IgD-negative memory B cell (primary cell): ENCODE results near the gene TMEM243. TPM values are rescaled to one million over a fixed set of nuclear protein-coding genes. Genes with fewer than 3 reads are reported as not detected.

Experiments
- H3K27ac Mint-ChIP-seq, 3 donors: one replicate each; pipeline ENCODE4 v1.8.0; 2020 to 2022; ENCODE audit warnings: mild to moderate bottlenecking in 3 of 3, mixed read lengths in 3 of 3, moderate library complexity in 1 of 3
- H3K27me3 Mint-ChIP-seq: one replicate; pipeline ENCODE4 v1.8.0; 2021; ENCODE audit warnings: mixed read lengths
- H3K36me3 Mint-ChIP-seq: one replicate; pipeline ENCODE4 v1.8.0; 2020; ENCODE audit warnings: mild to moderate bottlenecking, mixed read lengths
- H3K4me1 Mint-ChIP-seq, 3 donors: one replicate each; pipeline ENCODE4 v1.8.0; 2020 to 2022; ENCODE audit warnings: mixed read lengths in 3 of 3, mild to moderate bottlenecking in 1 of 3
- H3K4me3 Mint-ChIP-seq, 4 donors: one replicate each; pipeline ENCODE4 v1.8.0; 2020 to 2022; ENCODE audit warnings: mild to moderate bottlenecking in 4 of 4, mixed read lengths in 4 of 4, moderate library complexity in 3 of 4
- H3K9me3 Mint-ChIP-seq, 3 donors: one replicate each; pipeline ENCODE4 v1.8.0; 2020 to 2021; ENCODE audit warnings: mixed read lengths in 3 of 3, mild to moderate bottlenecking in 1 of 3
- polyA plus RNA-seq: library from polyadenylated mRNA; unstranded; fragments of 300-500 nt; fragmentation: Illumina TruSeq; gene quantifications from one replicate; pipeline ENCODE4 v1.2.3, GENCODE V29; 2021

TMEM243 gene
- polyA plus RNA-seq, 1 donor from 2014 or later: 125 TPM

DNA sequence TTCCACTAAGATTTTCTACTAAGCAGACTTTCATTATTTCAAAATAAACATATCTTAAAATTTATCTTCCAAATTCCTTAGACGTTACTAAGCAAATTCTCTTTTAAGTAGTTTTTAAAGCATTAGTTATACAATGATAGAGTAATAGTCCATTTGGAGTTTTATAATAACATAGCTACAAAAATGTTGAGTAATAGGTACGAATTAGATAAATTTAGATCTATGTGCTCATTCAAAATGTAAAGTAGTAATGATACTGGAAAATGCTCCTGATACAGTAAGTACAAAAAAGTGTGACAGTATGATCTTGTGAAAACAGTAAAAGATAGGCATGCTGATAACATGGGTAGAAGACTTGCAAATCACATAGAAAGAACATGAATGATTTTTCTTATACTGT is 62.8 kb downstream of the TMEM243 start:
- Mint-ChIP-seq H3K27ac (peak overlapping the region in 2 of 3 donors; percentile 10 to 64), H3K27me3 (no peaks in the 10 kb centered on the region), H3K4me3 (peak overlapping the region in 3 of 4 donors; percentile 5 to 90 (median 75)), H3K4me1 (peaks cover 43 to 61% (median 60%) of the 10 kb centered on the region in 3 donors), H3K36me3 (peaks cover 6% of the 10 kb centered on the region), H3K9me3 (no peaks in the 10 kb centered on the region)

DNA sequence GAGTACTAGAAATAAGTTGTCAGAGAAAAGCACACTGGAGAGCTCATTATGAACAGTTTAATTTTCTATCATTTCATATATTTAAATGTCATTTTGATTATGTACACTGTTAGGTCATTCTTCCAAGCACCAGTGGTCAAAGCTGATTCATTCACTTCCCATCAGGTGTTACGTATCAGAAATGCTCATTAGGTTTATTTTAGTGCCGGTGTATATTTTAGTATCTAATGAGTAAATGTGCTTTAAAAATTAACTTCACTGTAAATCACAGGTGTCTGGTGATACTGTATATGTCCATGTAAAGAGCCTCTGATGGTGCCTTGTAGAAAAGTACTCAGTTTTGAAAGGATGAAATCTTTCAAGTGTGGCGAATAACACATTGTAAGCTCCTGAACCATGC is 63.7 kb downstream of the TMEM243 start:
- peaks cover 43 to 64% (median 62%) of the 10 kb centered on the region in 3 donors for H3K4me1 Mint-ChIP-seq
- H3K27me3 Mint-ChIP-seq: no peaks in the 10 kb centered on the region
- peak overlapping the region in 2 of 3 donors; percentile 22 to 67 for H3K27ac Mint-ChIP-seq
- H3K9me3 Mint-ChIP-seq: no peaks in the 10 kb centered on the region
- H3K4me3 Mint-ChIP-seq: peak overlapping the region; percentile 27 to 90 (median 72)
- H3K36me3 Mint-ChIP-seq: peaks cover 6% of the 10 kb centered on the region

DNA sequence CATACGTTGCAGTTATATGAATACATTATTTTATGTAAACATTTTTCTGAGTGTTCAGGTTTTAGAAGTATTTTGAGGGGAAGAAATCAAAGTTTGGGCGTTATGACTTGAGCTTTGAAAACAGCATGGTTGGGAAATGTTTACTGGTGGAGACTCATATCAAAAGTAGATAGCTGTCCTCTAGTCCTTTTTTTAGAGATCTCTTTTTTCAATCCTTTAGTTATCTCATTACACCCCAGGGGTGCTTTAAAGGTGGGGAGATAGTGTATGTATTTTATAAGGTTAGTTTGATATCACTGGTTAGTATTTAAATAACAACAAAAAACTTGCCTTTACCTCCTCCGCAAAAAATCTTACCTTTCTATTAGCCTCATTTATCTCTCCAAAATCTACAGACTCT is 65.0 kb downstream of the TMEM243 start:
- Mint-ChIP-seq H3K4me1 (peaks cover 38 to 58% (median 55%) of the 10 kb centered on the region in 3 donors), H3K36me3 (peaks cover 6% of the 10 kb centered on the region), H3K27ac (peak overlapping the region in 2 of 3 donors; percentile 22 to 60), H3K27me3 (no peaks in the 10 kb centered on the region), H3K9me3 (no peaks in the 10 kb centered on the region), H3K4me3 (peak overlapping the region; percentile 12 to 93 (median 76))

DNA sequence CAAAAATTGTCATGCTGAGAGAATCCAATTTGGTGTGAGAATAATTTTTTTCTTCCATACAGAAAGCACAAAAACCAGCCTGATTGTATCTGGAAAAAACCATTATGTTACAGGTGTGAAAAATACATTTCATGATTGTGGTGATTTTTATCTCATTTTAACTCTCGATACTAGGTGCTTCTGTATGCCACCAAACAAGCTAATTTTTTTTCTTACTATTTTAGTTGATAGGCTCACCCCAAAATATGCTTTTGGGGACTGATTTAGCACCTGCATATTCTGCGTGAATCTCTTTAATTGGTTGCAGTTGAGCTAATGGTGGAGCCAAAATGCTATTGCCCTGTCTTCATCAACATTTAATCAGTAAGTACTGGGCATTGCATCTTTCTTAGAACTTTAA is 65.4 kb downstream of the TMEM243 start:
- Mint-ChIP-seq H3K4me3 (peak overlapping the region; percentile 82 to 100 (median 94)), H3K4me1 (peaks cover 34 to 53% (median 51%) of the 10 kb centered on the region in 3 donors), H3K36me3 (peaks cover 6% of the 10 kb centered on the region), H3K27me3 (no peaks in the 10 kb centered on the region), H3K9me3 (no peaks in the 10 kb centered on the region), H3K27ac (peak overlapping the region in 1 of 3 donors; percentile 22)

DNA sequence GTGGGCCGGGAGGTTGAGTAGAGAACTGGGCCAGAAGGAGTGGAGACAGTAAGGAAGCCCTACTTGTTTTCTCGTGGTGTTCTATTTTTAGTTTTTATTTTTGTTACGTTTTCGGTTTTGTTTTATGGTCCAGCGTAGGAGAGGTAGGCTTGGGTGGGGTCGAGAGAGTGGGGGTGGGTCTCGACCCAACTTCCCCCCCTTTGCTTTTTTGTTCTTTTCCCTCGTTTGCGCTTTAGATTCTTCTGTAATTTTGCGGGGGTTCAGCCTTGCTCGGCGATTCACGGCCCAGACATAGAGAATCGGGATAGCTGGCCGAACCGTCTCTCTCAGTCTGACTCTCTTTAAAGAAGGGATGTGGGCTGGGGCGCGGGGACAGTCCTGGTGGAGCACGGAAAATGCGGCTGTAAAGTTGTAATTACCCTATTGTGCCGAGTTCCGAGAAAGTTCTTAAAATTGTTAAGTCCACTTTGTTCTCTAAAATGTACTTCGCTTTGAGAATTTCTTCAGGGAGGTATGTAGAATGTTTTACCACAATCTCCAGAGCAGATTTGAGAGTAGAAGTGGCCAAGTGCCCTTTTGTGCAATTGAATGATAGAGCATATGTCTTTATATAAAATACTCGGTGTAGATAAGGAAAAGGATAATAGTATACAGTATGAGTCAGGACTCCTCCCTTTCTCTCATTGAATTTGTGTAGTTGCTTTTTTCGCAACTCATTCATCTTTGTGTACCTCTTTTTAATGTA is 66.5 kb downstream of the TMEM243 start:
- H3K27me3 Mint-ChIP-seq: no peaks in the 10 kb centered on the region
- H3K9me3 Mint-ChIP-seq: no peaks in the 10 kb centered on the region
- peaks cover 34 to 52% (median 48%) of the 10 kb centered on the region in 3 donors for H3K4me1 Mint-ChIP-seq
- peak overlapping the region; percentile 93 to 100 (median 96) for H3K4me3 Mint-ChIP-seq
- peaks cover 6% of the 10 kb centered on the region for H3K36me3 Mint-ChIP-seq
- peak overlapping the region; percentile 91 to 99 (median 98) for H3K27ac Mint-ChIP-seq

DNA sequence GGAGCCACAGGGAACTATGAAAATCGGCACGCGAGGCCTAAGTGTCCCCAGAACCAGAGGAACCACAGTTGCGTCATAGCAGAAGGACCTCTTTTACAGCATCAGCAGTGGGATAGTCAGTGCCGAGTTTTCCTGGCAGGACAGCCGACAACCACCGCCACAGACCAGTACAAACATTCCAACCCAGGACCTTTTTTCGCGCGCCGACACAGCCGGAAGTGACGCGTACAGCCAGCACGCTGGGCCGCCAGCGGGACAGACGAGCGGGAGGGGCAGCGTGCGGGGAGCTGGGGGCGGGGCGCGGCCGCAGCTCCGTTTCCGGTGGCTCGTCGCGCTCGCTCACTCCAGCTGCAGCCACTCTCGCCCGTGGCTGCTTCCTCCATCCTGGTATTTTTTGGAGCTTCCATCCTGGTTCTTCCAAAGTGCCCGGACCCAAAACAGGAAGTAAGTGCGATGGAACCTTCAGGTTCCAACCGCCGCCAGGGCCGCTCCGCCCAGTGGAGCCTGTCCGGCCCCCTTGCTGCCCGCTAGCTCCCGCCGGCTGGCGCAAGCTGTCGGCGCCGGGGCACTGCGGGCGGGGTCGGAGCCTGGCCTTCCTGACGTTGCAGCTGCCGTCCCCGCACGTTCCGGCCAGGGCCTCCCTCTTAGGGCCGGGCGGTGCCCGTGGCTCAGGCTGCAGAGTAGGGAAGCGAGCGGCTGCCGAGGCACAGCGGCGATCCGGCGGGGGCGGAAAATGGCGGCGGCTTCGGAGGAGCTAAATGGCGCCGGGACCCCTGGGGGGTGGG is 67.2 kb downstream of the TMEM243 start, which contains the start of gene DMTF1:
DMTF1 (plus strand) TSS at position 342 of the 785 bp plus-strand sequence. CDS start 12,489 bp downstream, outside the sequence.
- no peaks in the 10 kb centered on the region for H3K9me3 Mint-ChIP-seq
- H3K4me3 Mint-ChIP-seq: peak within 1 kb of the TSS; percentile 93 to 100 (median 96)
- H3K27me3 Mint-ChIP-seq: no peaks in the 10 kb centered on the region
- peaks cover 6% of the 10 kb centered on the region for H3K36me3 Mint-ChIP-seq
- H3K27ac Mint-ChIP-seq: peak within 1 kb of the TSS; percentile 91 to 99 (median 98)
- peaks cover 32 to 44% (median 41%) of the 10 kb centered on the region in 3 donors for H3K4me1 Mint-ChIP-seq

DNA sequence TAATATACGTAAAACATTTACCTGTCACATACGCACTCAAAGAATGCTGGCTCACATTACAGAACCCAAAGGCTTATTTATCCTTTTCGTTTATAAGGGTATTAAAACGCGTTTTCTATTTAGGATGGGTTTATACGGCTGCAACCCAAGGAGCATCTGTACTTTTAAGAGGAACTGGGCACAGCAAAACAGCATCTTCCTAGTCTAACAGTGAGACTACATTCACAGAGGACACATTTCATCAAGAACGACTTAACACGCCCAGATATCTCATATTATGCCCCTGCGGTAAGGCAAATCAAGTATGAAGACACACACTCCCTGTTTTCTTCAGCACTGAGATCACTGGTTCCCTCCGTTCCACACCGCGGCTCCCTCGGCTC is 67.8 kb downstream of the TMEM243 start:
- peak overlapping the region; percentile 91 to 99 (median 98) for H3K27ac Mint-ChIP-seq
- H3K4me1 Mint-ChIP-seq: peaks cover 26 to 38% (median 35%) of the 10 kb centered on the region in 3 donors
- H3K36me3 Mint-ChIP-seq: peaks cover 6% of the 10 kb centered on the region
- no peaks in the 10 kb centered on the region for H3K9me3 Mint-ChIP-seq
- peak overlapping the region; percentile 93 to 100 (median 96) for H3K4me3 Mint-ChIP-seq
- H3K27me3 Mint-ChIP-seq: no peaks in the 10 kb centered on the region

DNA sequence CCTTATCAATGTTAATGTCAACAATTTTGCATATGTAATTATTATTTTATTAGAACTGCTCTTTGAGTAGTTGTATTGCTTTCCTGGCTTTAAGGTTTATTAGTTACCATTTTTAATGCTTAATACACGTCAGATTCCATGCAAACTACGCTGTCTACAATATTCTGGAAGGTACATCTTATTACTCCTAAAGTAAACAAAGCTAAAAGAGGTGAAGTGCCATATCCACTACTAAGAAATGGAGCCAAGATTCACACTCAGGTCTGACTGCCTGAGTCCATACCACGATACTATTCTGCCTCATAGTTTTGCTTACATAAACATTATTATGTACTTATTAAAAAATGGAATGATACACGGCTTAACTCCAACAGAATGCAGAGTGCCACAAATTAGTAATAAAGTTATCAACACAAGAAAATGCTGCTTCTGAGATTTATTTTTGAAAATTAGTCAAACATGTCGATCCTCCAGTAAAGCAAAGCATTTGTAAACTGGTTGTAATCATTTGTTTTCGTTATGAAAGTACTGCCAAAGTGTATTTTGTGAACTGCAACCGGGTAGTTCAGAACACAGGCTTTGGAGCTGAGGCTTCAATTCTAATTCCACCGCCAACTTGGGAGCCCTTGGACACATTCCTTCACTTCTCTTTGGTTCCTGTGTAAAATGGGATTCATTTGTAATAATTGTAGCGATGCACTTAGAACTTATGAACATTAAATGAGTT is 68.4 kb downstream of the TMEM243 start:
- H3K36me3 Mint-ChIP-seq: peaks cover 6% of the 10 kb centered on the region
- peaks cover 20 to 33% (median 30%) of the 10 kb centered on the region in 3 donors for H3K4me1 Mint-ChIP-seq
- H3K27ac Mint-ChIP-seq: peak overlapping the region in 2 of 3 donors; percentile 91 to 98
- peak overlapping the region; percentile 93 to 100 (median 96) for H3K4me3 Mint-ChIP-seq
- H3K9me3 Mint-ChIP-seq: no peaks in the 10 kb centered on the region
- no peaks in the 10 kb centered on the region for H3K27me3 Mint-ChIP-seq

DNA sequence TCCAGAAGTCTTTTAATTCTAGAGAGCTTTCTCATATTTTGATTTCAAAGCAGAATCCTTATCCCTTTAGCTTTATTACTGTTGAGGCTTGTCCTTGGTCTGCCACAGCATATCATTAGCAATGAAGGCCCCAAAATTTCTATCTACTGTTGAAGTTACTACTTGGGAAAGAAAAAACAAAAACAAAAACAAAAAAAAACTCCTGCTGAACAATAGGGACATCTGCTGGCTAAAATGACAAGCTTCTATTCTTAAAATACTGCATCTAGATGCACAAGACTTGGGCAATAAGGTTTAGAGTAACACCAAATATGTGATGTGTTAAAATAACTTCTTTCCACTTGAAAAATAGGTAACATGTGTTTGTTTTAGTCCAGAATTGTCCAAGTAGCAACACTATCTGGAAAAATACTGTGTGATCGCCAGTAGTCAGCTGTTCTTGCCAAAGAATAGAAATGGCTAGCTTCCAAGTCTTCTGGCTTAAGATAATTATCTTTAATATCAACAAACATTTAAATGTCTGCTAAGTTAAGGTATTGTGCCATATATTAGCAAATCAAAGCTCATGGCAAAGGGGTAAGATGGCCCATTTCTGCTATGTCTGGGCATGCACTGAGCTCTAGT is 71.1 kb downstream of the TMEM243 start:
- H3K36me3 Mint-ChIP-seq: peaks cover 3% of the 10 kb centered on the region
- H3K27me3 Mint-ChIP-seq: no peaks in the 10 kb centered on the region
- peaks cover 15 to 25% (median 24%) of the 10 kb centered on the region in 3 donors for H3K4me1 Mint-ChIP-seq
- H3K4me3 Mint-ChIP-seq: peak overlapping the region in 1 of 4 donors; percentile 9
- H3K9me3 Mint-ChIP-seq: no peaks in the 10 kb centered on the region
- no peak overlapping the region for H3K27ac Mint-ChIP-seq

DNA sequence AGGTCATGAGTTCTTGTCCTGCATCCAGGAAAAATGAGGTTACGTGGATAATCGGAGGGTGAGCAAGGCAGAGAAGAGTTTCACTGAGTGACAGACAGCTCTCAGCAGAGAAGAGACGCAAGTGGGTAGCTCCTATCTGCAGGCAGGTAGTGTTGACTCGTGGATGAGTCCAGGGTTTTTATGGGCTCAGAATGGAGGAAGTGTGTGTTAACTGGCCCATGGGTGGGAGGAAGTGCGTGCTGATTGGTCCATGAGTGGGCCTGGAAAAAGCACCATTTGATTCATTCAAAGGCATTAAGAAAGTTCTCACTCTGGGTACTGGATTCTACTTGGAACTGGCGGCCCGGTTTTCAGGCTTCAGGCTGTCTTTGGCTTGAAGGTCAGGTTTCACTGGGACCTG is 72.0 kb downstream of the TMEM243 start:
- Mint-ChIP-seq H3K27me3 (no peaks in the 10 kb centered on the region), H3K27ac (peak overlapping the region in 1 of 3 donors; percentile 20), H3K4me1 (peaks cover 13 to 21% (median 17%) of the 10 kb centered on the region in 3 donors), H3K9me3 (no peaks in the 10 kb centered on the region), H3K36me3 (no peaks in the 10 kb centered on the region), H3K4me3 (no peak overlapping the region)

DNA sequence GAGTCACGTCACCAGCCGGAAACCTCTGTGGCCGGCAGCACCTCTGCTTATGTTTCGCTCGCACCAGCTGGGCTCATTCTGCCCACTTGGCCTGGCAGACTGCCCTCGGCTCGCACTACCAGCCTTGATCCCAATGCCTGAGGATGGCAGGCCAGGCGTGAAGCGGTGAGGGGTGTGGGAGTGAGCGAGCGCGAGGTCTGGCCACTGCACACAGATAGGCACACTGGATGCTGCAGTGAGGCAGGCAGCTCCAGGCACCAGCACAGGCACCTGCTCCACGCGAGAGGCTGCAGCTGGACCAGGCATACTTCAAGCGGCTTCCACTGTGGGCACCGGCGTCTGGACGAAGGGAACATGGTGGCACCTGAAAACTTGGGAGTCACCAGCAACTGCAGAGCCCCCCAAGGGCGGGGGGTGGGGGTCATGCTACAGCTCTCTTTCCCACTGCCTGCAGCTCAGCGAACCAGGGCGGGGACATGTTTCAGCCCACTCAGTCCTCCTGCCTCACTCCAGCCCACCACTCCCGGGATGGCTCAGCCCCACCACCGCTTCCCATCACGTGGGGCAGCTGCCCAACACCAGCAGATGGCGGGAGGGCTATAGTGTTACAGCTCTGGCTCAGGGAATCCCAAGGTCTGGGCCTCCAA is 72.7 kb downstream of the TMEM243 start:
- no peaks in the 10 kb centered on the region for H3K36me3 Mint-ChIP-seq
- no peak overlapping the region for H3K4me3 Mint-ChIP-seq
- H3K27me3 Mint-ChIP-seq: no peaks in the 10 kb centered on the region
- H3K4me1 Mint-ChIP-seq: peaks cover 13 to 20% (median 15%) of the 10 kb centered on the region in 3 donors
- H3K9me3 Mint-ChIP-seq: no peaks in the 10 kb centered on the region
- peak overlapping the region in 1 of 3 donors; percentile 20 for H3K27ac Mint-ChIP-seq
